PC-3 (cell line): ENCODE data around the gene CFAP73.

ENCODE experiments used
- CTCF ChIP-seq: fragments of 300-600 bp; sonication (generic); conservative IDR thresholded peaks from 2 replicates; pipeline ENCODE4 v1.5.1; 2017; ENCODE audit warnings: antibody characterized with exemption, low read depth, mild to moderate bottlenecking, low read length
- EZH2 ChIP-seq: fragments of 300-600 bp; sonication (generic); IDR thresholded peaks from one replicate; pipeline ENCODE4 v1.6.1; 2017; ENCODE audit warnings: antibody characterized with exemption, mild to moderate bottlenecking, low read length; ENCODE audit not compliant: unreplicated experiment
- EZH2phosphoT487 ChIP-seq: fragments of 300-600 bp; sonication (generic); IDR thresholded peaks from 2 replicates; pipeline ENCODE4 v1.6.1; 2018; ENCODE audit warnings: mild to moderate bottlenecking, antibody characterized with exemption, low read length, borderline replicate concordance

- TF ChIP-seq EZH2 (no peak), CTCF (no peak), EZH2phosphoT487 (no peak)
Measured at GRCh38 chr12:113144806-113145205, 4.7 kb upstream of the CFAP73 start.
